HuH-7 (cell line): ENCODE results near the gene AGER.
"Not testable (repeated sequence)": the region's sequence is repeated elsewhere in the genome, so short reads cannot be mapped to it uniquely, and the experiment has no call there.

Experiments
- DNase-seq: peaks from one replicate; pipeline ENCODE4 v3.0.0; 2011; ENCODE audit warnings: low spot score

The AGER gene

DNA sequence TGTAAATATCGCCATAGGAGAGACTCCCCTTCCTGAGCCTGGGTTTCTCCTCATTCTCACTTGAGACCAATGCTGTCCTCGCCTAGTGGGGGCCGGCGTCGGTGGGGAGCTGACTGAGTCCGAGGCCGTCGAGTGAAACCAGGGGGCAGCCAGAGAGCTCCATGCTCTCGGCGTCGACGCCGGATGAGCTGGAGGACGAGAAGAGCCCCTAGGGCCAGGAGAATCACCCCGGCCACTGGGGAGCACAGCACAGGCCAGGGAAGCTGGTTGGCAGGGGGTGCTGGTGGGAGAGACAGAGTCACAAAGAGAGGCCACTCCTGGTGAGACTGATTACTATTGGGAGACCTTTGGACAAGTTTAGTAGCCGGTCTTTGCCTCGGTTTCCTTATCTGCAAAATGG is 14.8 kb upstream of the AGER start:
- no peak for DNase-seq

- no peak for DNase-seq
Observed at GRCh38 chr6:32198345-32198696, 14.3 kb upstream of the AGER start.

GRCh38 chr6:32196682-32197616 is 12.9 kb upstream of the AGER start:
- no peak for DNase-seq

DNA sequence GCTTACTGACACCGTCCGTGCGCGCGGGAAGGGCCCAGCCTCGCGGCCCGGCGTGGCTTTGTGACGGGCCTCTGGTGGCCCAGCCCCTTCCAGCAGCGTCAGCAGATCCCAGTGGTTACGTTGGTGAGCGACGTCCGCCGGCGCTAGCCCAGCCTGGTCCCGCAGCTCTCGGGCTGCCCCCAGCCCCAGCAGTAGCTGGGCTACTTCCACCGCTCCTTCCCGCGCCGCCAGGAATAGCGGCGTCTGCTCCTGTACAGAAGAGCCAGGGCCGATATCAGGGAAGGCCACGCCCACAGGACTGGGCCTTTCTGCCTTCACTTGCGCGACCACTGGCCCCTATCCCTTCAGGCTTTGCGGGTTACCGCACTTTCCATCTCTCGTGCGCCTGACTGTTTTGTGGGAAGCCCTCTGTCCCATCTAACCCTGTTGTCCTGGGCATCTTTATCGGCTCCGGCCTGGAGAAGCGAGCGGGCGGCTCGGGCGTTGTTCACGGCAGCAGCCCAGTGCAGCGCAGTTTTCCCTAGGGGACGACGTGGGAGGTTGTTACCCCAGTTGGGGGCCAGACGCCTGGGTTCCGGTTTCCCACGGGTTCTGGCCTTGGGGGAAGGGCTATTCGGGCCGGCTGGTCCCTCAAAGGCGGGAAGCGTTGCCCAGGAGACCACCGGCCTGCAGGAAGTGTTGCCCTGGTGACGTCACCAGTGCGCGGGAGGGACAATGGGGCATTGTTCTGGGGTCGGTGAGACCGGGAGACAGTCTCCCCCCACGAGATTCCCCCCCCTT is 12.0 kb upstream of the AGER start:
- DNase-seq, result peak; percentile 83

DNA sequence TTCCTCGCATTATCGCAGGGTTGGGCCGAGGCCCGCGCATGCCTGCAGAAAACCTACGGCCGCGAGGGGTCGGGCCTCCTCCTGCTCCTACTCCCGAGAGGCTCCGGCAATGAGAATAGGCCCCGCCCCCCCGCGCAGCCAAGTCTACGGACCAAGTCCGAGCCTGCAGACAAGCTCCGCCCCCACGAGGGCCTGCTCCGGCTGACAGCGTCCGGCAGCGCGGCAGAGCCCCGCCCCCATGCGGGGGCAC is 11.5 kb upstream of the AGER start:
- peak; percentile 91 for DNase-seq

- peak; percentile 44 for DNase-seq
Observed at GRCh38 chr6:32194825-32195651, 11.0 kb upstream of the AGER start.

DNA sequence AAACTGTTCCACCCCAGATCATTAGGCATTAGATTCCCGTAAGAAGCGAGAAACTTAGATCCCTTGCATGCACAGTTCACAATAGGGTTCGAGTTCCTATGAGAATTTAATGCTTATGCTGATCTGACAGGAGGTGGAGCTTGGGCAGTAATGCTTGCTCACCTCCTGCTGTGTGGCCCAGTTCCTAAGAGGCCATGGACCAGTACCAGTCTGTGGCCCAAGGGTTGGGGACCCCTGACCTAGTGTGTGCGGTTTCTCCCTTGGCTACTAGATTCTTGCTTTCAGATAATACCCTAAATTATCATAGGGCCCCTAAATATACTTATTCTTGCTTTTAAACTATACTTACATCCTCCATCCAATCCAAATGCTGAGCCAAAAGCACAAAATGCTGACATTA is 10.3 kb upstream of the AGER start:
- no peak for DNase-seq

- not testable (repeated sequence) for DNase-seq
Observed at GRCh38 chr6:32193096-32193495, 9.0 kb upstream of the AGER start.

GRCh38 chr6:32192608-32193039 is 8.6 kb upstream of the AGER start, which contains the start of gene GPSM3:
Gene GPSM3 (minus strand): TSS chr6:32192643. CDS start chr6:32192513, 130 bp downstream.
- no peak for DNase-seq

DNA sequence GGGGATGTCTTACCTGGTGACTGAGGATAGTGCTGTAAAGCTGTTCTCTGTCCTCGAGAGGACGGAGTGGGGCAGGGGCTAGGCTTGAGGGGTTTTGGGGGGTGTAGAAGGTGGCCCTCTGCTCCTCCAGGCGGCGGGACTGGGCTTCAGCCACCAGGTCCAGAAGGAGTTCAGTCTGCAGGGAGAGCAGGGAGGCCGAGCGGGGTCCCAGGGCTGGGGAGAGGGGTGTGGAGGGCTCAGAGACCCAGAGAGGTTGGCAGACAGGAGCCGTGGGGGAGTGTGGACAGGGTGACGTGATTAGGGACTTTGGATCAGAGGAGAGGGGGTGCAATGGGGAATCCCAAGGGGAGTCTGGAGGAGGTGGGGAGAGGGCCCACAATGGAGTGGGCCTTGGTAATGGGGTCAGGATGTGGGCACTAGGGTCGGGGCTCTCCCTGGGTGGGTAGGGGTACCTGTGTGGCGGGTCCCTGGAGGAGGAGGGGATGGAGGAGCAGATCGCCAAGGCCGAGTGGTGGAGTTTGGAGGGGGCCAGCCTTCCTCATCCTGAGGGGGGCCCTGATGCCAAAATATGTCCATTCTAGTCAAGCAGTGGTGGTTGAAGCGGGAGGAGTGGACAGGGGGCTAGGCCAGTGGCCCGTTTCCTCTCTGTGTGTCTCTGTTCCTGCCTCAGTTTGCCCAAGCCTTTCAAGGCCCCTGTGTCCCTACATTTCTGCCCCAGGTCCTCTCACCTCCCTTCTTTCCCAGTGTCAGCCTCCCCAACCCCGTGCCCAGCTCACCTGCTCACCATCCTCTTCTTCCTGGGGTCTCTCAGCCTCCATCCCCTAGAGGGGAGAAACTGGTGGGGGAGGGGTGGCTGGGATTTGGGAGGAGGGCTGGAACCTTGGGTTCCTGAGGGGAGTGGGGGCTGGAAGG is 7.9 kb upstream of the AGER start:
- no peak for DNase-seq

DNA sequence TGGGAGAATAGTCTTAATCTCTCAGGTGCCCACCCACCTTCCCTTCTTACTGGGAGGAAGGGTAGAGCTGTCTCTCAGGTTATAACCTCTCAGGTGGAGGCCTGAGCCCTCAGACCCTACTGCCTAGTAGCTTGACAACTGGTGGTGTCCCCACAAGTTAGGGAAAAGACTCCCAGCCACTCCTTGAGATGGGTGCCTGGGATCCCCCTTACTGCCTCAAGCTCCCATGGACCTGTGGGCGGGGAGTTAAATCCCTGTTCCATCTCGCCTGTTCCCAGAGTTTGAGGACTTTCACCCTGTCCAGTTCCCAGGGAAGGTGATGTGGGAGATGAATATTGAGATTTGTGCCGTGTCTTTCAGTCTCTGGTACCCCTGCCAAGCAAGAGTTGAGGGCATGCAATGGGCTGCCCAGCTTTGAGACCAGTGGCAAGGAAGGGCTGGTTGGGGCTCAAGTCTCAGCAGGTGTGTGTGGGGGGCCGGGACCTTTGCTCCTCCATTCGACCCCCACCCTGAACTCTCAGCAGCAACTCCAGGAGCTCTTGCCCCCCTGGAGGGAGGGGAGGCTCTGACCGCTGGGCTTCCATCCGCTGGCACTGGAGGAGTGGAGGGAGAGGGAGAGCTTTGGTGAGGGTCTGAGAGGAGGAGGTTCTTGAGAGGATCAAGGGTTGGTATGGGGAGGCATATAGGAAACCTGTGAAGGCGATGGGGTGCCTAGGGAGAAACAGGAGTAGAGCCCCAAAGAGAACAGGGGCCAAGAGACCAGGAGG is 7.0 kb upstream of the AGER start:
- no peak for DNase-seq

DNA sequence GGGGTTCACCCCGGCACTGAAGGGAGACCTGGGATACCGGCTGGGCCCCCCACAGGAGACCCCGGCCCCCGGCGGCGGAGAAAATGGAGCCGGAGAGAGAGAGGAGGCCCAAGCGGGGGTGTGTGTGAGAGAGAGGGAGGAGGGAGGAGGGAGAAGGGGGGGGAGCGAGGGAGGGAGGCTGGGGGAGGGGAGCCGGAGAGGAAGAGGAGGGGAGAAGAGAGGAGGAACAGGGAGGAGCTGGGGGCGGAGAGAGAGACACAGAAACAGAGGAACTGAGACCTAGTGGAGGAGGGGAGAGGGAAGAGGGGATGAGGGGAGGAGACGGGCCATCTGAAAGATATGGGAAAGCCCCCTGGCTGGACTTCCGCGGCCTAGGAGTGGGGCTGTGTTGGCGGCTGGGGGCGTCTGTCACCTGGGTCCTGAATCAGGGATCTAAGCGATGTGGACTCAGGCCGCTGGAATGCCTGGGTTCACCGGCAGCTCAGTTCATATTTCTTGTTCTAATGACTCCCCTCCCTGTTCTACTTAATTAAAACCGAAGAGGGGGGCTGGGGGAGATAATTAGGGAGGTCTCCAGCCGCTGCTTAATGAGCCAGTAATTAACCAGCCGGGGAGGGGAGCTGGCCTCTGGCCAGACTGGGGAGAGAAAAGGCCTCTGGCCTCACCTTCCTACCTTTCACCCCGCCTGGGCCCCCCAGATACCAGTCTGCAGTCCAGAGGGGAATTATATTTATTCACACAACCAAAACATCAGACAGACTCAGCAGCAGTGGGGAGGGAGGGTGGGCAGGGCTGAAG is 6.2 kb upstream of the AGER start, which contains the start of gene PBX2:
Gene PBX2 (minus strand): TSS at position 149 of the 798 bp plus-strand sequence. CDS start 287 bp downstream, outside the sequence.
- peak; percentile 66 for DNase-seq

- DNase-seq, result no peak
Observed at GRCh38 chr6:32189742-32190053, 5.6 kb upstream of the AGER start.

DNA sequence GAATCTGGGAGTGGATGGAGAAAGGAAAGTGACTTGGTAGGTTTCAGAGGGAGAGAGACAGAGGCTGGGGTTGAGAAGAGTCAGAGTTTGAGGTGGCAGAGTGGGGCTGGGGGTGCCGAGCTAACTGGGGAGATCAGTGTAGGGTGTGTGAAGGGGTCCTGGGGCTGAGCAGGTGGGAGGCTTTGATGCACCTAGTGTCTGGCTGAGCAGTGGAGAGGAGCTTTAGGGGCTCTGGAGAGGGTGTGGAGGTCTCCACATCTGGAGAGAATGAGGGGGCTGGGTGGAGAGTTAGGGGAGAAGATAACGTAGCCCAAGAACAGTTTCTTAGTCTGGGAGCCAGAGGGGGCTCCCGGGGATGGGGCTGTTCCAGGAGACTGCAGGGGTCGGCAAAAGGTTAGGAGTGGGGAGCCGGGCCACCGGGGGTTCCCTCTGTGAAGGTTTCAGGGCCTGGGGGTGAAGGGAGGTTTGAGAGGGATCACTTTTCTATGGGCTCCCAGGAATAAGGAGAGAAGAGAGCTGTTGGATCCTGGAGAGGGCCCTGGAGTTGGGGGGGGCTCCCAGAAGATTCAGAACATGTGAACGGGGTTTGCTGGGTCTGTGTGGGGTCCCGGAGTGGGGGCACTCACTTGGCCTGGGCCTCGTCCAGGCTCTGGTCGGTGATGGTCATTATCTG is 5.2 kb upstream of the AGER start:
- DNase-seq, result no peak

- no peak for DNase-seq
Observed at GRCh38 chr6:32188381-32189068, 4.5 kb upstream of the AGER start.

- DNase-seq, result not testable (repeated sequence)
Observed at GRCh38 chr6:32187725-32188380, 3.8 kb upstream of the AGER start.

DNA sequence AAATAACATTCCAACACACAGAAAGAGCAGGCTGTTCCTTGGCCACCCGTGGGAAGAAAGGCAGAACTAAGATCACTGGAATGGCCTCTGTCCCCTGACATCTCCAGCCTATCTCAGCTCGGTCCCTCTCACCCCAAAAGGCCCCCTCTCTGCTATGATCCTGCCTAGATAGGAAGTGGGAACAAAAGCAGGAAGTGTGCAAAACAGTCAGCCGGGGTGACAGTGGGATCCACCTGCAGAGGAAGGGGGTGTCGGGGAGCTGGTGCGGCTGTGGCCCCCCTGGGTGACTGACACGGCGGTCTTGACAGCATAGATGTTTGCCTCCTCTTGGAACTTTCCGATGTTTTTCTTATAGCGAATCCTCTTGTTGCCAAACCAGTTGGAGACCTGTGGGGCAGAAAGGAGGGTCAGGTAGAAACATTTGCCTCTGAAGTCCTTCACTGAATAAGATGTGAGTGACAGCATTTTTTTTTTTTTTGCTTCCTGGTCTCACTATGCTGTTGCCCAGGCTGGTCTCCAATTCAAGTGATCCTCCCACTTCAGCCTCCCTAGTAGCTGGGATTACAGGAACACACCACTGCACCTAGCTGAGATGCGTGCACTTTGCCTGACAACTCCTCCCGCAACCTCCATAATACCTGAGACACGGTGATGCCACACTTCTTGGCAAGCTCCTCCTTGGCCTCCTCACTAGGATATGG is 3.1 kb upstream of the AGER start:
- no peak for DNase-seq
